ENCODE data around the gene IDE.
A peak's percentile ranks its signal among the peaks of the same experiment; 100 is the strongest.
"Not testable (repeated sequence)": the region's sequence is repeated elsewhere in the genome, so short reads cannot be mapped to it uniquely, and the experiment has no call there.

Gene IDE
- total RNA-seq = 52.5 reads per million, percentile 69 among the genes with 10 or more reads in this experiment

DNA sequence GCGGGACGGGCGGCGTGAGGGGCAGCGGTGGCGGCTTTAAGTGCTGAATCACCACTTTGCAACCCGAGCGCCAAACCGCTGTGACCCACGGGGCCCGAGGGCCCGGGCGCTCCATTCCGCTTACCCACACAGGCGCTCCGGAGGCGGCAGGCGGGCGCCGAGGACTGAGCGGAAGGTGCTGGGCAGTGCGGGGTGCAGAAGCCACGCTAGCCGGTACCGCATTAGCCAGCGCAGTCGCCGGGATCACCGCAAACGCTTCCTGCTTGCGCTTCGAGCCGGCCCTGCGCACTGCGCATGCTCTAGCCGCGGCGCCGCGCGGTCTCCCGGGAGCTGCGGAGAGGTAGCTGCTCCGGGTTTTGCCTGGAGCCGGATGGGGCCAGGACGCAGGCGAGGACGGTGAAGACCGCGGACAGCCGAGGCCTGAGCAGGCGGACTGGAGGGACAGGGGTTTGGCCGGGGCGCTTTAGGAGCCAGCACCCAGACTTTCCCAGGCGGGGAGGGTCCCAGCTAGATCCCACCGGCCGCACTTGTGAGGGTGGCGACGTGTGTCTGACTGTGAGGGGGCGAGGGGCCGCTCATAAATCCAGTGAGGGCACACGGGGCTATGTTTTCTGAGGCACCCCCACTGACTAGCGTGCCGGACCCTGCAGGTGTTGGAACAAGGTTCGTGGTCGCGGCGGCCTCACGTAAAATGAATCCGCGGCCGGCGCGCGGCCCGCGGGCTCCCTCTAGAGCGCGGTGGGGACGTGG is at the start of gene IDE:
Gene IDE (minus strand): TSS at position 296 of the 750 bp plus-strand sequence. CDS start 74 bp downstream, at position 222.
- peak; percentile 66 for DNase-seq

DNA sequence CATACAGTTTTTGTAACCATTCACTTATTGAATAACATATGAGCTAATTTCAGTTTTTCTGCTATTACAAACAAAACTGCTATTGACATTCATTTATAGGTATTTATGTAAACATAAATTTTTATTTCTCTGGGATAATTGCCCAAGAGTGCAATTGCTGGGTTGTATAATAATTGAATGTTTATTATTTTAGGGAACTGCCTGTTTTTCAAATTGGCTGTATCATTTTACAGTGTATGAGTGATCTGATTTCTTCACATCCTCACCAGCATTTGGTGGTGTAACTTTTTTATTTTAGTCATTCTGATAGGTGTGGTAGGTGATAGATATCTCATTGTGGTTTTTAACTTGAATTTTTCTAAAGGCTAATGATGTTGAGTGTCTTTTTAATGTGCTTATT is 45.5 kb upstream of the IDE start:
- no peak for DNase-seq

GRCh38 chr10:92615515-92615914 is 41.6 kb upstream of the IDE start:
- DNase-seq = no peak

GRCh38 chr10:92604841-92605240 is 30.9 kb upstream of the IDE start:
- DNase-seq = no peak

DNA sequence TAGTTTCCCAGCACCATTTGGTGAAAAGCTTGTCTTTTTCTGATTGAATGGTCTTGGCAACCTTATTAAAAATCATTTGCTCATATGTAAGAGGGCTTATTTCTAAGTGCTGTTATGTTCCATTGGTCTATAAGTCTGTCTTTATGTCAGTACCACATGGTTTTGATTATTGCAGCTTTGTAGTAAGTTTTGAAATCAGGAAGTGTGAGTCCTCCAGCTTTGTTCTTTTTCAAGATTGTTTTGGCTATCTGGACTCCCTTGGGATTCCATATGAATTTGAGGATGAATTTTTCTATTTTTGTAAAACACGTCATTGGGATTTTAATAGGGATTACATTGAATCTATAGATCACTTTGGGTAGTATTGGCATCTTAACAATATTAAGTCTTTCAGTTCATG is 24.4 kb upstream of the IDE start:
- DNase-seq = no peak

GRCh38 chr10:92595505-92595904 is 21.6 kb upstream of the IDE start:
- DNase-seq = no peak

- DNase-seq = no peak
Measured at GRCh38 chr10:92593619-92594588, 20.0 kb upstream of the IDE start.

DNA sequence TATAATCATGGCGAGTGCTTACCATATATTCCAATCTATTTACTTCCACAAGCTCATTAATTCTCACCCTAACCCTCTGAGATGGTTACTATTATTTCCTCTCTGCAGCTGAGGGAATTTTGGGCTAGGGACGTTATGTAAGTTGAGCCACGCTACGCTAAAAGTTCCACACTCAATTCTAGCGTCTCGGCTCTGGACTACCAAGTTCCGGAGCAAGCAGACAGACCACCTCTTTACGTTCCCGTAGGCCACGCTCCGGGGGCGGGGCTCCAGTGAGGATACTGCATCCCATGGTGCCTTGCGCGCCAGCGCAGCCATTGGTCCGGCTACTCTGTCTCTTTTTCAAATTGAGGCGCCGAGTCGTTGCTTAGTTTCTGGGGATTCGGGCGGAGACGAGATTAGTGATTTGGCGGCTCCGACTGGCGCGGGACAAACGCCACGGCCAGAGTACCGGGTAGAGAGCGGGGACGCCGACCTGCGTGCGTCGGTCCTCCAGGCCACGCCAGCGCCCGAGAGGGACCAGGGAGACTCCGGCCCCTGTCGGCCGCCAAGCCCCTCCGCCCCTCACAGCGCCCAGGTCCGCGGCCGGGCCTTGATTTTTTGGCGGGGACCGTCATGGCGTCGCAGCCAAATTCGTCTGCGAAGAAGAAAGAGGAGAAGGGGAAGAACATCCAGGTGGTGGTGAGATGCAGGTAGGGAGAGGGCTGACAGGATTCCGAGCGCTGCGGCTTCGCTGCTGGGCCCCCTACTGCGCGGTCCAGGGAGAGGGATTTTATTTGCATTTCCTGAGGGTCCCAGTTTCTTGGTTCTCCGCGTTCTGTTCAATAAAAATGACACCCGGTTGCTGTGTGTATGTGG is 19.1 kb upstream of the IDE start, which contains the start of gene KIF11:
Gene KIF11 (plus strand): TSS at position 370 of the 858 bp plus-strand sequence. CDS start 246 bp downstream, at position 616.
- peak; percentile 96 for DNase-seq

GRCh38 chr10:92591550-92592022 is 17.7 kb upstream of the IDE start:
- peak; percentile 84 for DNase-seq

DNA sequence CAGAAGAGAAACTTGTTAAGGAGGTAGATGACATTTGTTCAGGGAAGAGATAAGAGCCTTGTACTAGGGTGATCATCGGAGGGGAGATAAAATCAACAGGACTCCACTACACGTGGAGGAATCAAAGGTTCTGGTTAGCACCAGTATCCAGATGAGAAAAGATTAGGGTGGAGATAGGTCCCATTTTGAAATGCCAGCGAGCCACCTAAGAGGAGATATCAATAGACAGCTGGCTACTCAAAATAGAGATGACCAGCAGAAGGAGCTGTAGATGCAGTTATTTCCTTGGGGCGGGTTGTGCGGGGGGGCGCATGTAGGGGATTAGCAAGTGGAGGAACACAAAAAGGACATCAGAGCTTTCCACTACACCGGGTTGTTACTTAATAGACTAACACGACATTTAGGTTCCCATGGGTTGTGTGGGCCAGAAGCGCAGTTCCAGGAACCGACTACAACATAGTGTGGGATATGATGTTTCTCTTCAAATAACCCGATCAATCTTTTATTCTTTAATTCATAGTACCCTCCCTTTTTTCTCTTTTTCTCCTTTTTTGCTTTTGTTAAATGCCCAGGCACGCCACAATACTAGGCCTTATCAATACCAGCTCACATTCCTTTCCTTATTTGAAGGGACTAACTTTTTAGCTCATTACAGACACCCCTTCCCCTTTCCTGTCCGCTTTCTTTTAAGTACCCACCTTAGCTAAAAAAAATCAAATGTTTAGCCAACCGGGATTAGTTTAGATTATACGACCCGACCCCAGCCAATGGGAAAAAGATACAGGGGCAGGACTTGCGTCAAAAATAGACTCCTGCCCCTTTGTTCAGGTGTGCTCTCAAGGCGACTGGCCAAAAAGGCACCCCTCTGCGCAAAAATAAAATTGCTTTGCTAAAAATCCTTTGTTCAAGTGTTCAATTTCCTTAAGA is 17.0 kb upstream of the IDE start:
- DNase-seq = no peak

DNA sequence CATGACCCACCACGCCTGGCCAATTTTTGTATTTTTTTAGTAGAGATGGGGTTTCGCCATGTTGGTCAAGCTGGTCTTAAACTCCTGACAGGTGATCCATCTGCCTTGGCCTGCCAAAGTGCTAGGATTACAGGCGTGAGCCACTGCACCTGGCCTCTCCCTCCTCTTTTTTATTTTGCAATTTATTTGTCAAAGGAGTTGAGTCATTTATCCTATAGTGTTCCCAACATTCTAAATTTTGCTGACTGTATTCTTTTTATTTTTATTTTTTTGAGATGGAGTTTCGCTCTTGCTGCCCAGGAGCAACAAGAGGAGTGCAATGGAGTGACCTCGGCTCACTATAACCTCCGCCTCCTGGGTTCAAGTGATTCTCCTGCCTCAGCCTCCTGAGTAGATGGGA is 8.5 kb upstream of the IDE start:
- DNase-seq = not testable (repeated sequence)

DNA sequence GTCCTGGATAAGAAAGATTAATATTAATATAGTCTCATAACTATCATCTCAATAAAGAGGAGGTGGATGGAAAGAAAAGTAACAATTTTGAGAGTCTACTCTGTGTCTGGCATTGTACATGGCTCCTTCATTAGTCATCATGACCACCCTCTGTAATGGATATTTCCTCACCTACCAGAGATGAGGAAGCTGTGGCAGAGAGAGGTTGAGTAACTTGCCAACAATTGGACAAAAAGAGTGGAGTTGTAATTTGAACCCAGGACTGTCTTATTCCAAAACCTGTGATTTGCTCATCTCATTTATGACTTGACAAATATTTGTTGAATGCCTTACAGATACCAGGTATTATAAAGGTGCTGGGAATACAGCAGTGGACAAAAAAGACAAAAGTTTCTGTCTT is 2.1 kb upstream of the IDE start:
- no peak for DNase-seq

DNA sequence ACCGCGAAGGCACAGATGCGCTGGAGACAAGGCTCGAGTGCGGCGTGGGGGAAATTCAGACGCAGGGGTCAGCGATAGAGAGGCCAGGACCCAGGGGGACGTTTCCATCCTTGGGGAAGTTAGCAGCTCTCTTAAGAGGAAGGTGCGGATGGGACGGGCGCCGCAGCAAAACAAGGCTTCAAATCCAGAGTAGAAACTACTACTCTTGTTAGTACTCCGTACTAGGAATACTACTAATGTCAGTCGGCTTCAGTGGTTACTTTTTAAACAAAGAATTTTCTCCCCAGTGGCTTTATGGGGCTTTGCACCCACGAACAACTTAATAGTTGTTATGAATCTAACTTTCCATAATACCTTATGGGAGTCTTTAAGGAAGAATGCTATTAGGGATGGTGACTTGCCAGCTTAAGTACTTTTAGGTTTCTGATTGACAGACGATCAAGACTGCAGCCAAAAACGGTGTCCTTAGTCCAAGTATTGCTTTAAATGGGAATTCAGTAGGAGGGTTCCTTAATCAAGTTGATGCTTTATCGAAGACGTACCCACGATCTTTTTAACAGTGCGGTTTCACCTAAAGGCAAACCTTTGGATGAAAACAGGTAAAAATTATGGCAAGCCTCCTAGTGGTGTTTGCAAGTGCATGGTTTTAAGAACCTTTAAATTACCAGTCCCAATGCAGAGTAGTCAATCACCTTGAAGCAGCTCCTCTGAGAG is 812 bp upstream of the IDE start:
- no peak for DNase-seq

DNA sequence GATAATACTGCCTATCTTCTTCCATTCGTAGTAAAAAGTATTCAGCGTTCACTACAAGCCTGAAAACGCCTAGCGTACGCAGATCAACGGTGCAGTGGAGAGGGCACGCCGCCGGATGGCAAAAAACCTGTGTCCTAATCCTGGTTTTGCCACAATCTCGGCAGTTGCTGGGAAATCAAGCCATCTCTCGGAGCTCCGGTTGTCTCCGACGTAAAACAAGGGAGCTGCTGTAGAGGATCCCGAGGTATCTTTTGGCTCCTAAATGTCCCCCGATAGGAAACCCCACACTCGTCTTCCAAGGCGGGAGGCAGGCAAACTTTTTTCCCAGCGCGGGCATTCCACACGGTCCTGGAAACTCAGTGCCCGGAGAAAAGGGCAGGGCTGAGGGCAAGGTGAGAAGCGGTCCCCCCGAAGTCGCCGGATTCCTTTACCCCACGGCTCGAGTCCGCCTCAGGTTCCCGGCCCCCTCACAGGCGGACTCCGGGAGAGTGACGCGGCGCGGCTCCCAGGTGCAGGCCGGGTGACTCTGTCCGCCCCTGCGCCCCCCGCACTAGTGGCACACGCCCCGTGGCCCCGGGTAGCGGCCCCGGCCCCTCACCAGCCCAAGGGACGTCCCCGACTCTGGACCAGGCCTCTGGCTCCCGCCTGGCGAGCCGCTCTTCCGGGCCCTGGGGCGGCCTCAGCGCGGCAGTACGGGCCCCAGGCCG is 649 bp downstream of the IDE start:
- peak; percentile 14 for DNase-seq

GRCh38 chr10:92572362-92573090 is 1.4 kb downstream of the IDE start:
- no peak for DNase-seq

DNA sequence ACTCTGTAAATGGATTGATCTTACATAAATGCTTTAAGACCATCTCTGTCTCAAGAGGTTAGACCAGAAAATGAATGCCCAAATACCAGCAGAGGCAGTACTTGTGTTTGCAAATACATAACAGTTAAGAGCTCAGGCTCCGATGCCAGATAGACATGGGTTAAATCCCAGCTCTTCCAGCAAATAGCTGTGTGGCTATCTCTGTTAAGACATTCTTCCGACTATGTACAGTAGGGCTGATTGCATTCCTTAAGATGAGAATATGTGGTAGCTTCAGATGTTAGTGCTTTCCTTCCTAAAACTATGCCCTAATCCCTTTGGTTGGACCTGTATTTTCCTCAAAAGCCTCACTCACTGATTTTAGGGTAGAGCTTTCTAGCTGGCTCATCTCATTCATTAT is 2.2 kb downstream of the IDE start:
- DNase-seq = no peak

DNA sequence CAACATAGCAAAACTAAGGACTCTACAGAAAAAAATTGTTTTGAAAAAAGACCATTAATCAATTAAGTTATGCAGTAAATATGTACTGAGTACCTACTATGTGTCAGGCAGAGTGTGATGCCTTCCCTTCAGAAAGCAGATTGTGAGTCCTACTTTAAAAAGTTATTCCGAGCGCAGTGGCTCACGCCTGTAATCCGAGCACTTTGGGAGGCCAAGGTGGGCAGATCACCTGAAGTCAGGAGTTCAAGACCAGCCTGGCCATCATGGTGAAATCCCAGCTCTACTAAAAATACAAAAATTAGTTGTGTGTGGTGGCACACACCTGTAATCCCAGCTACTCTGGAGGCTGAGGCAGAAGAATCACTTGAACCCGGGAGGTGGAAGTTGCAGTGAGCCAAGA is 4.2 kb downstream of the IDE start:
- DNase-seq = not testable (repeated sequence)

DNA sequence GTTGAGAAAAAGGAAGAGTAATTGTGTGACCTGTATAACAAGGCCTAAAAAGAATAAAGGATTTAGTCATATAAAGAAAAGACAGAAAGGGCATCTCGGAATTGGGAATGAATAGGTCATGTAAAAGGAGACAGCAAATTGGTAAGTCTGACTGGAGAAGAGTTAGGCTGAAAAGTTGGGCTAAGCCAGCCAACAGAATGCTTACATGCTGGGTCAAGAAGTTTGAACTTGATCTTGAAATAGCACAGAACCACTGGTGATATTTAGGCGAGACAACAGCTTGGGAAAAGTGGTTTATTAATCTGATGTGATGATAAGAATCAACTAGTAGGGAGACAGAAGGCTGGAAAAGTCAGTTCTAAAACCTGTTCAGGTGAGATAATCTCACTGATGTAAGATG is 4.8 kb downstream of the IDE start:
- no peak for DNase-seq

- DNase-seq = no peak
Measured at GRCh38 chr10:92567952-92568600, 5.8 kb downstream of the IDE start.

Data from effector CD4-positive, alpha-beta T cell (primary cell).